ENCODE measurements around the gene STAMBPL1.

The STAMBPL1 gene

GRCh38 chr10:88968391-88968790 lies 88.3 kb downstream of the STAMBPL1 start:
- Histone ChIP-seq H3K4me3 (ENCODE audit: low read length) (no peak overlapping the region), H3K36me3 (ENCODE audit: control insufficient read depth, insufficient read depth, low read length) (no peaks in the 10 kb centered on the region), H3K27me3 (ENCODE audit: control insufficient read depth, insufficient read depth, low read length) (no peaks in the 10 kb centered on the region), H3K9ac (ENCODE audit: low read length) (no peak overlapping the region), H3K9me3 (ENCODE audit: control insufficient read depth, low read length) (no peaks in the 10 kb centered on the region), H3K4me1 (ENCODE audit: control insufficient read depth, insufficient read depth, low read length) (no peaks in the 10 kb centered on the region)

GRCh38 chr10:88971221-88972061 lies 91.4 kb downstream of the STAMBPL1 start:
- peaks cover 6% of the 10 kb centered on the region for H3K4me1 ChIP-seq (ENCODE audit: control insufficient read depth, insufficient read depth, low read length)

More at GRCh38 chr10:88971221-88972061, 91.4 kb downstream of the STAMBPL1 start:
- Histone ChIP-seq H3K27me3 (ENCODE audit: control insufficient read depth, insufficient read depth, low read length) (no peaks in the 10 kb centered on the region), H3K9me3 (ENCODE audit: control insufficient read depth, low read length) (no peaks in the 10 kb centered on the region), H3K4me3 (ENCODE audit: low read length) (no peak overlapping the region), H3K36me3 (ENCODE audit: control insufficient read depth, insufficient read depth, low read length) (no peaks in the 10 kb centered on the region), H3K9ac (ENCODE audit: low read length) (no peak overlapping the region)

Data from mucosa of stomach (tissue), 1 donor.